K562 (cell line): ENCODE data around the gene OPRL1. TPM values are rescaled to one million over a fixed set of nuclear protein-coding genes. Genes with fewer than 3 reads are reported as not detected.

Source experiments
- ATAC-seq: fragments of 200-7000 bp; cut with Tn5 transposase; 3 replicates; pipeline ENCODE4 v1.9.1; 2020; ENCODE audit warnings: moderate library complexity
- BruUV-seq: library from RNA; stranded (reverse); fragments of 400-500 nt; replicated peaks from 2 replicates; lab custom pipeline; 2021; lab: Mats Ljungman, UMichigan
- CTCF ChIA-PET: fragments of 300-600 bp; formaldehyde crosslinking; extraction: SDS; loops from one replicate; lab custom pipeline; 2021; ENCODE audit warnings: low intra/inter-chr PET ratio; lab: Yijun Ruan, JAX
- POLR2A ChIA-PET: fragments of 300-600, 350-650 bp; sonication (Branson Sonifier 250); formaldehyde crosslinking; extraction: SDS; loops from one replicate; lab custom pipeline; 2021; ENCODE audit warnings: antibody characterized with exemption, inconsistent platforms; lab: Yijun Ruan, JAX
- DNase-seq, 4 experiments: peaks; one replicate each; pipeline versions ENCODE4 v3.0.0 to v3.0.0-alpha.2; 2011 to 2018; ENCODE audit warnings: low spot score in 3 of 4, mixed read lengths in 3 of 4; ENCODE audit errors: extremely low read depth in 1 of 4
- FAIRE-seq: peaks from 2 replicates; lab custom pipeline; 2011; peaks lifted over from hg19 to GRCh38; lab: Jason Lieb, UNC
- H2AFZ ChIP-seq: 2 replicates; pipeline ENCODE4 v1.6.0; 2011; ENCODE audit warnings: low read depth, low read length, control low read depth, inconsistent platforms
- H3K27ac ChIP-seq: fragments of 200-600 bp; 3 replicates; pipeline ENCODE4 v1.8.0; 2011; ENCODE audit warnings: low read depth, mild to moderate bottlenecking, control low read depth, inconsistent platforms, low read length, moderate library complexity, mixed read lengths; ENCODE audit errors: extremely low read depth
- H3K27me3 ChIP-seq, 2 experiments: fragments of 300-600 bp in 1 of 2; 2 replicates in 1 of 2; 3 replicates in 1 of 2; pipeline versions ENCODE4 v1.6.0 to v1.8.0; 2011; ENCODE audit warnings: inconsistent platforms in 2 of 2, low read length in 2 of 2, mild to moderate bottlenecking in 1 of 2, mixed read lengths in 1 of 2, moderate library complexity in 1 of 2; ENCODE audit not compliant: control insufficient read depth in 2 of 2, insufficient read depth in 2 of 2
- H3K36me3 ChIP-seq: fragments of 300-600 bp; 3 replicates; pipeline ENCODE4 v1.8.0; 2011; ENCODE audit warnings: mild to moderate bottlenecking, low read length, inconsistent platforms; ENCODE audit not compliant: control insufficient read depth, insufficient read depth
- H3K4me1 ChIP-seq, 2 experiments: fragments of 200-600 bp in 1 of 2; replicated peaks in 1 of 2; 2 replicates in 1 of 2; 3 replicates in 1 of 2; pipeline versions ENCODE4 v1.5.1 to v1.8.0; 2011; ENCODE audit warnings: inconsistent platforms in 2 of 2, low read length in 2 of 2, mild to moderate bottlenecking in 1 of 2, mixed read lengths in 1 of 2, moderate library complexity in 1 of 2; ENCODE audit not compliant: control insufficient read depth in 2 of 2, insufficient read depth in 2 of 2
- H3K4me2 ChIP-seq: 2 replicates; pipeline ENCODE4 v1.6.1; 2011; ENCODE audit warnings: low read length, control low read depth, inconsistent platforms, mixed read lengths; ENCODE audit not compliant: insufficient read depth
- H3K4me3 ChIP-seq: fragments of 200-600 bp; sonication (generic), shearing (Covaris generic); 2 replicates; pipeline ENCODE4 v1.5.1; 2016; ENCODE audit warnings: control low read depth, inconsistent platforms
- H3K79me2 ChIP-seq: fragments of 200-600 bp; 3 replicates; pipeline ENCODE4 v1.8.0; 2011; ENCODE audit warnings: low read length, inconsistent platforms; ENCODE audit not compliant: control insufficient read depth, insufficient read depth
- H3K9ac ChIP-seq, 2 experiments: 2 replicates each; pipeline versions ENCODE4 v1.6.0 to v1.6.1; 2011; ENCODE audit warnings: low read depth in 2 of 2, low read length in 2 of 2, control low read depth in 1 of 2, inconsistent platforms in 1 of 2, mild to moderate bottlenecking in 1 of 2, mixed read lengths in 1 of 2; ENCODE audit not compliant: insufficient read depth in 1 of 2
- H3K9me1 ChIP-seq: one replicate; pipeline ENCODE4 v1.6.0; 2011; ENCODE audit warnings: inconsistent platforms, mild to moderate bottlenecking, low read length, moderate library complexity; ENCODE audit not compliant: control insufficient read depth, insufficient read depth
- H3K9me3 ChIP-seq: replicated peaks from 2 replicates; pipeline ENCODE4 v1.5.1; 2011; ENCODE audit warnings: low read depth, low read length, inconsistent platforms; ENCODE audit not compliant: control insufficient read depth, insufficient read depth
- H4K20me1 ChIP-seq: replicated peaks from 2 replicates; pipeline ENCODE4 v1.6.1; 2011; ENCODE audit warnings: low read length, inconsistent platforms, mixed read lengths; ENCODE audit not compliant: control insufficient read depth, insufficient read depth
- CBX3 ChIP-seq, 2 experiments: IDR thresholded peaks; 1 replicate in 1 of 2; 2 replicates in 1 of 2; pipeline ENCODE4 v1.6.1; 2012; ENCODE audit warnings: inconsistent platforms in 2 of 2, low read length in 2 of 2, borderline replicate concordance in 1 of 2, control low read depth in 1 of 2
- EGR1 ChIP-seq: fragments of 450-650 bp; conservative IDR thresholded peaks from 2 replicates; pipeline ENCODE4 v1.6.1; 2017; ENCODE audit warnings: mild to moderate bottlenecking
- SMAD1 ChIP-seq: fragments of 150-350 bp; IDR thresholded peaks from 2 replicates; pipeline ENCODE4 v1.6.1; 2014; ENCODE audit warnings: low read length, low read depth; ENCODE audit not compliant: partially characterized antibody
- XRCC3 ChIP-seq: fragments of 450-650 bp; IDR thresholded peaks from 2 replicates; pipeline ENCODE4 v1.6.1; 2017; ENCODE audit warnings: mild to moderate bottlenecking, moderate library complexity
- ZBTB7A ChIP-seq: IDR thresholded peaks from 2 replicates; pipeline ENCODE4 v1.6.1; 2011; ENCODE audit warnings: low read depth, mild to moderate bottlenecking, low read length, moderate library complexity, borderline replicate concordance; ENCODE audit not compliant: control insufficient read depth
- WGBS: fragments of 100-300 bp; shearing (Covaris generic); methylation state at CpG from one replicate; pipeline ENCODE4 v1.1.6; 2016; ENCODE audit warnings: low coverage, mixed read lengths; ENCODE audit not compliant: insufficient coverage; ENCODE audit errors: missing lambda C conversion rate; 5-methylcytosine and 5-hydroxymethylcytosine counted together
- in situ Hi-C: fragments of 300-500 bp; cut with MboI; formaldehyde crosslinking; loops from 4 replicates; pipeline ENCODE4 v1.15.0; 2018; ENCODE audit warnings: inconsistent platforms, mixed read lengths
- intact Hi-C: fragments of 100-400 bp; cut with micrococcal nuclease; formaldehyde crosslinking; loops from 2 replicates; pipeline ENCODE4 v1.14.2; 2022
- polyA plus RNA-seq, 8 experiments: library from polyadenylated mRNA; depleted of rRNA in 4 of 8; stranded (reverse) in 5 of 8; unstranded in 3 of 8; fragments of >200 nt; fragmentation: Nextera tagmentation in 2 of 8; fragmentation: Illumina TruSeq in 1 of 8; extraction: Ambion mirVana in 2 of 8; extraction: Trizol in 1 of 8; gene quantifications; 2 replicates each; pipeline versions ENCODE4 v1.2.1 to v1.2.3, GENCODE V29; 2011 to 2014; ENCODE audit warnings: inconsistent platforms in 1 of 8, missing spikeins in 1 of 8
- total RNA-seq, 7 experiments: library from RNA; depleted of rRNA in 6 of 7; stranded (reverse); fragments of >200 nt in 6 of 7; fragmentation: Illumina TruSeq in 2 of 7; extraction: Trizol in 2 of 7; gene quantifications; 2 replicates each; pipeline versions ENCODE4 v1.2.1 to v1.2.3, GENCODE V29; 2011 to 2021; ENCODE audit warnings: low replicate concordance in 1 of 7

The OPRL1 gene
- total and polyA plus RNA-seq, 9 of the 15 experiments (the other 6 are each of a cell fraction or from before 2014, with no cell fraction given) = 0.06 to 0.33 (median 0.11) TPM; not detected in 2

DNA sequence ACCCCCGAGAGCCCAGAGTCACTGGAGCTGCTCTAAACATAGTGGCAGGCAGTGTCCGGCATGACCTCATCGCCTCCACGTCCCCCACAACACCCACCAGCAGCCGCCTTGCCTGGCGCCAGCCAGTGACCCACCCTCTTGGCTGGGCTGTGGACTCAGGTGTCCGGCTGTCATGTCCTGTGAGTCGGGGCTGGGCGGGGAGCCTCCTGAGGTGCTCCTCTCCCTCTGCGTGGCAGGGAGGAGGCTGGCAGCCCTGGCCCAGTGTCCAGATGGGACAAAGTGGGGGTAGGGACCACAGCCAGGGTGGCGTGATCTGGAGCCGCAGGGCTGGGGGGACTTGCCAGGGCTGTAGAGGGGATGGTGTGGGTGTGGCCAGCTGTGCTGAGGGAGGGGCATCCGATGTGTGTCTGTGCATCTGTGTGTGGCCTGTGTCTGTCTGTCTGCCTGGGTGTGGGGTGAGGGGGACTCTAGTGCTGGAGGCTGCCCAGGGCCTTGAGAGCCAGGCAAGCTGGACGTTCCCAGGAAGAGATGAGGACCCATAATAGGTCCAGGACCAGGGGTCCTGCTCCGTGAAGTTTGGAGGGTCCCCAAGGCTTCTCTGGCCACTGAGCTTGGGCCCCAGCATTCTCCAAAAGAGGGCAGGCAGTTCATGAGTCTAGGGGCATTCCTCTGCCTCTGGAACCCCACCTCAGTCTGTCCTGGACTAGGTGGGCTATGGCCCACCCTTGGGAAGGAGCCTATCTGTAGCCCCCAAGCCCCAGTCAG, 28.1 kb upstream of the OPRL1 start:
- Histone ChIP-seq H3K4me3 (no peak overlapping the region), H3K36me3 (peaks cover 12% of the 10 kb centered on the region; the same call in 1 of the 3 replicates), H2AFZ (no peak overlapping the region), H3K9me3 (no peaks in the 10 kb centered on the region), H3K4me2 (no peak overlapping the region), H3K27me3 (no peaks in the 10 kb centered on the region), H3K9me1 (no peaks in the 10 kb centered on the region), H3K79me2 (peaks cover 12% of the 10 kb centered on the region), H4K20me1 (no peaks in the 10 kb centered on the region), H3K9ac (peak overlapping the region in 1 of 2 experiments; percentile 88; a peak in 2 of 4 replicates), H3K27ac (no peak overlapping the region), H3K4me1 (peaks cover 24 to 87% of the 10 kb centered on the region in 2 experiments)
- intact Hi-C loops = loop anchor here (5.0 kb wide), 1 partner anchor 74 kb away; the partner anchor contains the start of gene SAMD10
- 67% methylated on average over 9 of the region's 15 CpGs for whole genome bisulfite sequencing
- CTCF ChIA-PET = no interaction called here
- POLR2A ChIA-PET = interaction anchor here (1.2 to 2.5 kb wide), 3 partner anchors 10 to 14 kb away, joined by 3 to 14 read pairs (median 4); no protein-coding TSS in a partner anchor
- BruUV-seq = no TSS peak
- no peak for DNase-seq
- no peak for FAIRE-seq
- ATAC-seq = no peak
- in situ Hi-C loops = no loop called here
- TF ChIP-seq XRCC3 (no peak), EGR1 (0 out of 2 replicates have a peak, but pooled peaks have one; percentile 3), ZBTB7A (0 out of 2 replicates have a peak, but pooled peaks have one; percentile 2), SMAD1 (no peak), CBX3 (IDR thresholded peaks at IDR 0.05; ENCODE audit: borderline replicate concordance in 1 of 2, low read length in 2 of 2) (no peak)
